ENCODE measurements around the gene UBXN10.

- TF ChIP-seq FOS (IDR thresholded peaks at IDR 0.05; ENCODE audit: low read depth, low read length) (no peak), CTCF (conservative IDR thresholded peaks at IDR 0.05; ENCODE audit: low read depth, low read length) (no peak), POLR2A (IDR thresholded peaks at IDR 0.05; ENCODE audit: low read depth, low read length) (no peak), CHD1 (IDR thresholded peaks at IDR 0.05; ENCODE audit: low read depth, low read length) (no peak), ELK1 (IDR thresholded peaks at IDR 0.05; ENCODE audit: borderline replicate concordance, low read depth, low read length) (no peak), CEBPB (IDR thresholded peaks at IDR 0.05; ENCODE audit: low read depth, low read length) (no peak), MXI1 (IDR thresholded peaks at IDR 0.05; ENCODE audit: borderline replicate concordance, low read depth, low read length) (no peak), USF2 (IDR thresholded peaks at IDR 0.05; ENCODE audit: low read depth, low read length) (no peak)
Measured at GRCh38 chr1:20150326-20150705, 35.6 kb upstream of the UBXN10 start.

Measured in IMR-90 (cell line).